Chondrocyte (in vitro differentiated cells): ENCODE measurements around the gene SYNGAP1. TPM values are rescaled to one million over a fixed set of nuclear protein-coding genes. Genes with fewer than 3 reads are reported as not detected.

Experiments
- DNase-seq: peaks from one replicate; pipeline ENCODE4 v3.0.0; 2021; ENCODE audit warnings: mixed read lengths, low spot score
- H3K27ac Mint-ChIP-seq: one replicate; pipeline ENCODE4 v1.8.0; 2021; ENCODE audit warnings: mild to moderate bottlenecking, moderate library complexity, mixed read lengths; ENCODE audit not compliant: unreplicated experiment
- H3K27me3 Mint-ChIP-seq: 2 replicates; pipeline ENCODE4 v1.8.0; 2021; ENCODE audit warnings: low read depth, mixed read lengths
- H3K36me3 Mint-ChIP-seq: 2 replicates; pipeline ENCODE4 v1.8.0; 2021; ENCODE audit warnings: low read depth, mixed read lengths
- H3K4me1 Mint-ChIP-seq: 2 replicates; pipeline ENCODE4 v1.8.0; 2021; ENCODE audit warnings: low read depth, mild to moderate bottlenecking, mixed read lengths
- H3K4me3 Mint-ChIP-seq: one replicate; pipeline ENCODE4 v1.8.0; 2021; ENCODE audit warnings: mild to moderate bottlenecking, moderate library complexity, mixed read lengths; ENCODE audit not compliant: unreplicated experiment
- H3K9me3 Mint-ChIP-seq: 2 replicates; pipeline ENCODE4 v1.8.0; 2021; ENCODE audit warnings: low read depth, mixed read lengths
- CTCF ChIP-seq: fragments of 200-600 bp; sonication (generic); IDR thresholded peaks from 2 replicates; pipeline ENCODE4 v1.5.0; 2021; ENCODE audit warnings: antibody characterized with exemption, mild to moderate bottlenecking, moderate library complexity
- total RNA-seq: library from RNA; stranded (reverse); gene quantifications from 3 replicates; pipeline ENCODE4 v1.2.1, GENCODE V29; 2021

The SYNGAP1 gene
- total RNA-seq, 1 donor from 2014 or later = 24.7 TPM

- Mint-ChIP-seq H3K4me1 (peaks cover 71% of the 10 kb centered on the region), H3K36me3 (peaks cover 12% of the 10 kb centered on the region), H3K27me3 (no peaks in the 10 kb centered on the region), H3K4me3 (peak overlapping the region; percentile 99), H3K27ac (peak overlapping the region; percentile 99), H3K9me3 (no peaks in the 10 kb centered on the region)
- no peak for DNase-seq
- TF ChIP-seq CTCF = no peak
These were observed 3.3 kb upstream of the SYNGAP1 start for GRCh38 chr6:33416386-33417127.

- Mint-ChIP-seq H3K27ac (peak overlapping the region; percentile 99), H3K4me3 (peak overlapping the region; percentile 99), H3K27me3 (no peaks in the 10 kb centered on the region), H3K4me1 (peaks cover 70% of the 10 kb centered on the region), H3K9me3 (no peaks in the 10 kb centered on the region), H3K36me3 (peaks cover 12% of the 10 kb centered on the region)
- no peak for TF ChIP-seq CTCF
- no peak for DNase-seq
These were observed 2.5 kb upstream of the SYNGAP1 start for GRCh38 chr6:33417128-33417902.

- Mint-ChIP-seq H3K9me3 (no peaks in the 10 kb centered on the region), H3K36me3 (peaks cover 15% of the 10 kb centered on the region), H3K4me1 (peaks cover 64% of the 10 kb centered on the region), H3K27ac (peak within 1 kb of the TSS; percentile 99), H3K27me3 (no peaks in the 10 kb centered on the region), H3K4me3 (peak within 1 kb of the TSS; percentile 99)
- peak; percentile 100 for DNase-seq
- TF ChIP-seq CTCF = peak; percentile 72
These were observed 1.8 kb upstream of the SYNGAP1 start, which contains the start of gene CUTA for GRCh38 chr6:33417903-33418689. TSS of gene CUTA (minus strand) at chr6:33418107. CDS start at chr6:33418000, 107 bp downstream.

GRCh38 chr6:33418690-33419291 is 1.1 kb upstream of the SYNGAP1 start:
- TF ChIP-seq CTCF = no peak
- no peaks in the 10 kb centered on the region for H3K9me3 Mint-ChIP-seq
- H3K36me3 Mint-ChIP-seq = peaks cover 15% of the 10 kb centered on the region
- no peaks in the 10 kb centered on the region for H3K27me3 Mint-ChIP-seq
- no peak for DNase-seq
- peak overlapping the region; percentile 99 for H3K4me3 Mint-ChIP-seq
- H3K4me1 Mint-ChIP-seq = peaks cover 64% of the 10 kb centered on the region
- H3K27ac Mint-ChIP-seq = peak overlapping the region; percentile 99
